Measurements from ENCODE around the gene CHL1. TPM values are rescaled to one million over a fixed set of nuclear protein-coding genes. Genes with fewer than 3 reads are reported as not detected.

The CHL1 gene
- total RNA-seq, 1 donor from 2014 or later, result 16.0 TPM

DNA sequence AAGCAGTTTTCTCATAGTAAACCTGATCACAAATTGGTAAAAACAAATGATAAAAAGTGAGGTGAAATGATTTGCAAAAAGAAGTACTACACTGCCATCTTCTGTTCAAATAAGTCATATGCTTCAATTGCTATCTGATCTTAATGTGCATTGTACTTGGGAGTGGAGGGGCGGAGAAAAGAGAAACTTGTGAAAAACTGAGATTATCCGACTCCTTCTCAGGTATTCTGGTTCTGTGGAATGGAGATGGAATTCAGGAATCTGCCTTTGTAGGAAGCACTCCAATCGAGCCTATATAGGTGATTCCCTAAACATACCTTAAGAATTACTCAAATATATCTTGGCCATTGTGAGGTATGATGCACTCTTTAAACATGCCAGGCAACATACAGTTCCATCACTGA lies 180.6 kb downstream of the CHL1 start:
- H3K4me3 ChIP-seq, result no peak overlapping the region
- no peak for DNase-seq
- no peaks in the 10 kb centered on the region for H3K27me3 ChIP-seq
- no peak for ATAC-seq
- H3K9me3 ChIP-seq, result no peaks in the 10 kb centered on the region
- H3K36me3 ChIP-seq, result no peaks in the 10 kb centered on the region
- intact Hi-C loops (cut with DNase I), result no loop called here
- no peak overlapping the region for H3K27ac ChIP-seq
- no peaks in the 10 kb centered on the region for H3K4me1 ChIP-seq
- TF ChIP-seq, protein P1, sequence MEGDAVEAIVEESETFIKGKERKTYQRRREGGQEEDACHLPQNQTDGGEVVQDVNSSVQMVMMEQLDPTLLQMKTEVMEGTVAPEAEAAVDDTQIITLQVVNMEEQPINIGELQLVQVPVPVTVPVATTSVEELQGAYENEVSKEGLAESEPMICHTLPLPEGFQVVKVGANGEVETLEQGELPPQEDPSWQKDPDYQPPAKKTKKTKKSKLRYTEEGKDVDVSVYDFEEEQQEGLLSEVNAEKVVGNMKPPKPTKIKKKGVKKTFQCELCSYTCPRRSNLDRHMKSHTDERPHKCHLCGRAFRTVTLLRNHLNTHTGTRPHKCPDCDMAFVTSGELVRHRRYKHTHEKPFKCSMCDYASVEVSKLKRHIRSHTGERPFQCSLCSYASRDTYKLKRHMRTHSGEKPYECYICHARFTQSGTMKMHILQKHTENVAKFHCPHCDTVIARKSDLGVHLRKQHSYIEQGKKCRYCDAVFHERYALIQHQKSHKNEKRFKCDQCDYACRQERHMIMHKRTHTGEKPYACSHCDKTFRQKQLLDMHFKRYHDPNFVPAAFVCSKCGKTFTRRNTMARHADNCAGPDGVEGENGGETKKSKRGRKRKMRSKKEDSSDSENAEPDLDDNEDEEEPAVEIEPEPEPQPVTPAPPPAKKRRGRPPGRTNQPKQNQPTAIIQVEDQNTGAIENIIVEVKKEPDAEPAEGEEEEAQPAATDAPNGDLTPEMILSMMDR (IDR thresholded peaks at IDR 0.05), result peak; percentile 36

DNA sequence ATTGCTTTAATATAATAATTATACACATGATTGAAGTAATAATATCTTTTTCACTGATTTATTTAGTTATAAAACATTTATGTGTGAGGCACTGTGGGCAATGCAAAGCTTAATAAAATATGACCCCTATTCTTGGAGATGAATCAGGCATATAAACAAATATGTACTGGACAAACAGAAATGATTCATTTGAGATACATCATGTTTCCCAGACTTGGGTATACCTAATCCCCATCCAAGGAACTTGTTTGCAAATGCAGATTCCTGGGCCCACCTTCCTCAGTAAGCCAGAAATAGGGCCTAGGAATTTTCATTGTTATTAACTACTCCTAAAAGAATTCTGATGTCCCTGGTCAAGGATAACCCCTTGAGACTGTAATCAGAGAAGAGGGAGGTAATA lies 184.2 kb downstream of the CHL1 start:
- no peaks in the 10 kb centered on the region for H3K36me3 ChIP-seq
- ATAC-seq, result no peak
- H3K4me3 ChIP-seq, result no peak overlapping the region
- TF ChIP-seq, protein P1 (IDR thresholded peaks at IDR 0.05), result no peak
- no peaks in the 10 kb centered on the region for H3K9me3 ChIP-seq
- H3K4me1 ChIP-seq, result no peaks in the 10 kb centered on the region
- no peak for DNase-seq
- H3K27ac ChIP-seq, result no peak overlapping the region
- H3K27me3 ChIP-seq, result no peaks in the 10 kb centered on the region
- intact Hi-C loops (cut with DNase I), result no loop called here

DNA sequence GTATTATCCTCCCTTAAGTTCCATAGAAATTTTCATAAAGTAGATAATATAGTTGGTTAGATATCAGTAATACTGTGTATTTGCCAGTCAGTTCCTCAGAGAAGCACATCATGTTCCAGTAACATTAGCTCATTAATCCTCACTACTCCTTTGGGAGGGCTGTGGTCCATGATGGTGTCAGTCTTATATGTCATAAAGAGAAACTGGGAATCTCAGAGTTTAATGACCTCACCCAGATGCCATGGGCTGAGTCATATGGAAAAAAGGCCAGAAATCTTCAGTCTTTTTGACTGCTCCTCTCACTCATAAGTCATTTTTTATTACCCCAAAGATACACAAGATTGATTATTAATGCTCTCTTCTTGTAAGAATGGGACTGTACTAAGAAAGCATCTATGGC lies 188.6 kb downstream of the CHL1 start:
- ATAC-seq (no peak), DNase-seq (no peak)
- TF ChIP-seq, protein P1 (IDR thresholded peaks at IDR 0.05), result no peak
- Histone ChIP-seq H3K36me3 (no peaks in the 10 kb centered on the region), H3K4me1 (no peaks in the 10 kb centered on the region), H3K27me3 (no peaks in the 10 kb centered on the region), H3K4me3 (no peak overlapping the region), H3K9me3 (no peaks in the 10 kb centered on the region), H3K27ac (no peak overlapping the region)
- intact Hi-C loops (cut with DNase I), result no loop called here

DNA sequence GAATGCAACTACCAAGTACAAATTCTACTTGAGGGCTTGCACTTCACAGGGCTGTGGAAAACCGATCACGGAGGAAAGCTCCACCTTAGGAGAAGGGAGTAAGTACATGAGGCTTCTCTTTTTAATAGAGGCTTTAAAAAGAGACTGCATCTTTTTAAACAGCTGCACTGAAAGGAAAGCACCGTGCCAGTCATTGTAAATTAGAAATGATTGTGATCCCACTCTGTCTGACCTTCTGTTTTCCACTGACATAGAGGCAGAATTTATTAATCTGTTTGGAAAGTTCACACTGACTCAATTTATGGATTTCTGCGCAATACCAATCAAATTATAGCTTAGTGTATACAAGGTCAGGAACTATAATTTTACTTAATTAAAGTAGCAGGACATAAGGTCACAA lies 198.2 kb downstream of the CHL1 start:
- no peak for DNase-seq
- Histone ChIP-seq H3K4me1 (no peaks in the 10 kb centered on the region), H3K27ac (no peak overlapping the region), H3K4me3 (no peak overlapping the region), H3K27me3 (no peaks in the 10 kb centered on the region), H3K36me3 (no peaks in the 10 kb centered on the region), H3K9me3 (no peaks in the 10 kb centered on the region)
- TF ChIP-seq, protein P1 (IDR thresholded peaks at IDR 0.05), result no peak
- no peak for ATAC-seq
- intact Hi-C loops (cut with DNase I), result no loop called here

DNA sequence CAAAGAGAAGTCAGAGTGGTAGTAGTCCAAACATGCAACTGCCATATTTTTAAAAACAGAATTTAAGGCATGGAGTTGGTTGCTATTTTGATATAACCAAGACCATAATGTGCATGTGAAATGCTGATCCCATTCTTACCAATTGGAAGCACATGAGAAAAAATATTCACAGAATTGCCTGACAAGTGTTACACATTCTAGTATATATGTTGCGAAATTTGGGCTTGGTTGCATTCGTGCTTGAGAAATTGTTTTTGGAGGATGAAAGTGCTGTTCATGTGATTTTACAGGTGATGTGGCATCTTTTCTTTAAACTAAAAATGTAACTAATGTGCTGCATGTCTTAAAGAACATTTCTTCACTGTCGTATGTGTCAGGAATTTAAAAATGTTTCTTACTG lies 199.7 kb downstream of the CHL1 start:
- intact Hi-C loops (cut with DNase I), result no loop called here

More for the DNA sequence above, 199.7 kb downstream of the CHL1 start:
- H3K36me3 ChIP-seq, result no peaks in the 10 kb centered on the region
- H3K27me3 ChIP-seq, result no peaks in the 10 kb centered on the region
- no peaks in the 10 kb centered on the region for H3K4me1 ChIP-seq
- no peak overlapping the region for H3K4me3 ChIP-seq
- H3K27ac ChIP-seq, result no peak overlapping the region
- ATAC-seq (no peak), DNase-seq (no peak)
- no peaks in the 10 kb centered on the region for H3K9me3 ChIP-seq
- TF ChIP-seq, protein P1 (IDR thresholded peaks at IDR 0.05), result no peak

All from upper lobe of right lung (tissue), 1 donor.